ENCODE results near the gene PLAAT4.

GRCh38 chr11:63574856-63575602 lies 38.4 kb downstream of the PLAAT4 start:
- TF ChIP-seq ZNF274 (IDR thresholded peaks at IDR 0.05; ENCODE audit: low read depth, low read length) (no peak), SUZ12 (IDR thresholded peaks at IDR 0.05; ENCODE audit: extremely low read depth, insufficient read depth, insufficient read length) (no peak), YY1 (IDR thresholded peaks at IDR 0.05; ENCODE audit: insufficient read depth, insufficient read length) (no peak)

Measured in NT2/D1 (cell line).